Progenitor cell of endocrine pancreas (in vitro differentiated cells): ENCODE data around the gene IGF1R. TPM values are rescaled to one million over a fixed set of nuclear protein-coding genes. Genes with fewer than 3 reads are reported as not detected.

Source experiments
- DNase-seq: peaks from one replicate; pipeline ENCODE4 v3.0.0; 2021; ENCODE audit warnings: low spot score; ENCODE audit not compliant: unreplicated experiment
- H3K27ac Mint-ChIP-seq: 2 replicates; pipeline ENCODE4 v1.8.0; 2021; ENCODE audit warnings: mild to moderate bottlenecking, moderate library complexity, mixed read lengths
- H3K27me3 Mint-ChIP-seq: 2 replicates; pipeline ENCODE4 v1.8.0; 2021; ENCODE audit warnings: mixed read lengths
- H3K36me3 Mint-ChIP-seq: 2 replicates; pipeline ENCODE4 v1.8.0; 2022; ENCODE audit warnings: mixed read lengths; ENCODE audit not compliant: insufficient read depth
- H3K4me1 Mint-ChIP-seq: 2 replicates; pipeline ENCODE4 v1.8.0; 2021; ENCODE audit warnings: low read depth, mixed read lengths
- H3K4me3 Mint-ChIP-seq: 2 replicates; pipeline ENCODE4 v1.8.0; 2021; ENCODE audit warnings: low read depth, mild to moderate bottlenecking, moderate library complexity, mixed read lengths
- H3K9me3 Mint-ChIP-seq: 2 replicates; pipeline ENCODE4 v1.8.0; 2021; ENCODE audit warnings: low read depth, mixed read lengths
- total RNA-seq: library from RNA; stranded (reverse); gene quantifications from 2 replicates; pipeline ENCODE4 v1.2.1, GENCODE V29; 2021
- TF ChIP-seq, protein P1 (sequence below): fragments of 200-600 bp; sonication (generic); IDR thresholded peaks from one replicate; pipeline ENCODE4 v1.5.0; 2021; ENCODE audit warnings: antibody characterized with exemption, mild to moderate bottlenecking; ENCODE audit not compliant: unreplicated experiment

Gene IGF1R
- total RNA-seq, 1 donor from 2014 or later, result 106 TPM

DNA sequence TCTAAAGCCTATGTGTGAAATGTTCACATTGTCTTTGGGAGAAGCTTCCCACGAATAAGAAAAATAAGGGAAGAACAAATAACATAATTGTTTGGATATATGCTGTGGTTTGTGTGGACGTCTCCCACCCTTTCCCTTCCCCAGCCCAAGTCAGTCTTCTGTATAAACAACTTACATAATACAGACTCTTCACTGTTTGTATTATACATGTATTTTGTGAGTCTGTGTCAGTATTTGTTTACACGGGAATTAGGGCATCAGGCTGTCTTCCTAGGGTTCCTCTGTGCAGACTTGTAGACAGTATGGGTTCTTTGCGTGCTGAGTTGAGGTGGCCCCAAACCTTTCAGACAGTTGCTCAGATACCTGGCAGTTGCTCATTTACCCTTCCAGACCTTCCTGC lies 103.4 kb downstream of the IGF1R start:
- Mint-ChIP-seq H3K4me1 (peaks cover 32% of the 10 kb centered on the region), H3K4me3 (no peak overlapping the region), H3K9me3 (no peaks in the 10 kb centered on the region), H3K27ac (no peak overlapping the region), H3K27me3 (no peaks in the 10 kb centered on the region), H3K36me3 (no peaks in the 10 kb centered on the region)
- DNase-seq, result no peak
- TF ChIP-seq, protein P1, sequence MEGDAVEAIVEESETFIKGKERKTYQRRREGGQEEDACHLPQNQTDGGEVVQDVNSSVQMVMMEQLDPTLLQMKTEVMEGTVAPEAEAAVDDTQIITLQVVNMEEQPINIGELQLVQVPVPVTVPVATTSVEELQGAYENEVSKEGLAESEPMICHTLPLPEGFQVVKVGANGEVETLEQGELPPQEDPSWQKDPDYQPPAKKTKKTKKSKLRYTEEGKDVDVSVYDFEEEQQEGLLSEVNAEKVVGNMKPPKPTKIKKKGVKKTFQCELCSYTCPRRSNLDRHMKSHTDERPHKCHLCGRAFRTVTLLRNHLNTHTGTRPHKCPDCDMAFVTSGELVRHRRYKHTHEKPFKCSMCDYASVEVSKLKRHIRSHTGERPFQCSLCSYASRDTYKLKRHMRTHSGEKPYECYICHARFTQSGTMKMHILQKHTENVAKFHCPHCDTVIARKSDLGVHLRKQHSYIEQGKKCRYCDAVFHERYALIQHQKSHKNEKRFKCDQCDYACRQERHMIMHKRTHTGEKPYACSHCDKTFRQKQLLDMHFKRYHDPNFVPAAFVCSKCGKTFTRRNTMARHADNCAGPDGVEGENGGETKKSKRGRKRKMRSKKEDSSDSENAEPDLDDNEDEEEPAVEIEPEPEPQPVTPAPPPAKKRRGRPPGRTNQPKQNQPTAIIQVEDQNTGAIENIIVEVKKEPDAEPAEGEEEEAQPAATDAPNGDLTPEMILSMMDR, result no peak

DNA sequence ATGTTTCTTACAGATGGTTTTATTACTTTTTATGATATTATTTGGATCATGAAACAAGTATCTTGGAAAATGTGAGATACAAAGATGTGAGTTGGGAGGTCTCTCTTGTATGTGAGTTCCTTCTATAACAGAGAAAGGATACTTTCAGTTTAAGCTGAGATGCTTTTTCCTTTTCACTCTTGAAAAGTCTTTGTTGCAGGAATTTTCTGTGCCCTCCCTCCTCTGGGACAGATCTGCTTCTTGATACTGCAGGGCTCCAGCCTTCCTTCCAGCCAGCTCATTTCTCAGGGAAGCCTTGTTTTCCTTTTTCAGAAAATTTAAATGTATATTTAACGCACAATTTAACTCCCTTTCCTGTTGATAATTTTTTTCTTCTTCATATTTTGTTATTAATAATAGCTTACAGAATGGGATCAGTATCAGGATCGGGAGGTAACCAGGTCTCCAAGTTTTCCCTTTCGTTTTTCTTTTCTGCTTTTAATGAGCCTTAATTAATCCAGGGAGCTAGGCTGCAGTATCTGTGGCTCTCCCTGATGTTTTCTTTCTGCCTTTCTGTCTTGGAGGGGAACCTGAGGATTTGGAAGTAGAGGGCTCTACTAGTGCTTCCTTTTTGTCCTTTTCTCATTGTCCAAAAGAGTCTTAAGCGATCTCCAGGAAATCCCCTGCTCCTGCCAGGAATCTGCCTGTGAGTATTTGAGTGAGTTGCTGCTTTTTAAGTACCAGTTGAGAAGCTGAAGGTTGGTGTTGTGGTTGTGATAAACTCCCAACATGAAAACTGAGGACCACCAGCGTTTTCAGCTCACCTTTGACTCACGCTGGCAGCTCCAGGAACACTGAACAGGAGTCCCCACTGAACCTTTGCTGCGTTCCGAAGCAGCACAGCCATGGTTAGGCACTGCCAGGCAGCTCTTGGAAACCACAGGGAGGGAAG lies 105.7 kb downstream of the IGF1R start:
- H3K4me1 Mint-ChIP-seq, result peaks cover 28% of the 10 kb centered on the region

DNA sequence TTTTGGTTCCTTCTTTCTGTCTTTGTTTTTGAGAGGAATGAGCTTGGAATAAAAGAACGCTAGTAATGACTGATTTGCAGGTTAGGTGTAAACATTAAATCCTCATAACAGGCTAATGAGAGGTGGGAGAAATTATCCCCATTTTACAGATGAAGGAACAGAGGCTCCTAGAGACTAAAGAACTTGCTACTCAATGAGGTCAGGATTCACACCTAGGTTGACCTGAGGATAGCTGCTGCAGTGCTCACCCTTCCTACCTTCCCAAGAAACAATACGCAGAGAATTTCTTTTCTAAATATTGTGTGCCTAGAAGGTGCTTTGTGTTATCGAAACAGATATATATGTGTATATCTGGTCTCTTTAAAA lies 106.3 kb downstream of the IGF1R start:
- Mint-ChIP-seq H3K36me3 (no peaks in the 10 kb centered on the region), H3K27me3 (no peaks in the 10 kb centered on the region), H3K4me3 (no peak overlapping the region), H3K4me1 (peaks cover 28% of the 10 kb centered on the region), H3K27ac (no peak overlapping the region), H3K9me3 (no peaks in the 10 kb centered on the region)
- TF ChIP-seq, protein P1, result no peak
- DNase-seq, result no peak

More for the DNA sequence above, 105.7 kb downstream of the IGF1R start:
- TF ChIP-seq, protein P1, result no peak
- Mint-ChIP-seq H3K4me3 (no peak overlapping the region), H3K9me3 (no peaks in the 10 kb centered on the region), H3K27ac (peak overlapping the region; percentile 85), H3K36me3 (no peaks in the 10 kb centered on the region), H3K27me3 (no peaks in the 10 kb centered on the region)
- DNase-seq, result no peak

DNA sequence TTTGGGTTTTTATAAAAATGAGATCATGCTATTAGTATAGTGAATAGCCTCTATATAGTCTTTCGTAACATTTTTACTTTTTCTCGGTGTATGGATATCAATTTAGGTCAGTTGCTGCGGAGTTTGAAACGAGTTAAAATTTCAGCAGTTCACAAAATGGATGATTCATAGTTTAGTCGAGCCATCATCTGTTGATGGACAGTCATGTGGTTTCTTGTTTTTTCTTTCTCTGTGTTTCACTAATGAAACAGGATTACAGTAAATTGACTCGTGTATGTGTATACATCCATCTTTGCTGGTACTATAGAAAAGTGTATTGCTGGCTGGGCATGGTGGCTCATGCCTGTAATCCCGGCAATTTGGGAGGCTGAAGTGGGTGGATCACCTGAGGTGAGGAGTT lies 106.8 kb downstream of the IGF1R start:
- no peak overlapping the region for H3K27ac Mint-ChIP-seq
- H3K4me3 Mint-ChIP-seq, result no peak overlapping the region
- H3K27me3 Mint-ChIP-seq, result no peaks in the 10 kb centered on the region
- H3K36me3 Mint-ChIP-seq, result no peaks in the 10 kb centered on the region
- DNase-seq, result no peak
- no peaks in the 10 kb centered on the region for H3K9me3 Mint-ChIP-seq
- peaks cover 25% of the 10 kb centered on the region for H3K4me1 Mint-ChIP-seq
- TF ChIP-seq, protein P1, result no peak

DNA sequence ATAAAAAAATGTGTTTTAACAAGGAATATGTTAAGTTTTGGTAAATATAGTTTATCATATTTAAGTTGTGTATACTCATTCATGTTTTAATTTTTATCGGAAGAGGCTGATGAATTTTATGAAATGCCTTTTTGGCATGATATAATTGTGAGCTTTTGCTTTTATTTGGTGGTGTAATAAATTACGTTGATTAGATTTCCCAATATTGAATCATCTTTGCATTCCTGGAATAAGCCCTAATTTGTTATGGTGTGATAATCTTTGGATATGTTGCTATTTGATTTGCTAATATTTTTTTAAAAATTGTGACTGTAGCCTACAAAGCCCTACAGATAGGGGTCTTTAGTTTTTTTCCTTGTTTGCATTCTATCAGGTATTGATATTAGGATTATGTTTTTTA lies 107.4 kb downstream of the IGF1R start:
- Mint-ChIP-seq H3K36me3 (no peaks in the 10 kb centered on the region), H3K4me1 (peaks cover 27% of the 10 kb centered on the region), H3K9me3 (no peaks in the 10 kb centered on the region), H3K4me3 (no peak overlapping the region), H3K27me3 (no peaks in the 10 kb centered on the region), H3K27ac (no peak overlapping the region)
- TF ChIP-seq, protein P1, result no peak
- no peak for DNase-seq
